ENCODE measurements around the gene HDHD2.

Gene HDHD2

GRCh38 chr18:47062471-47062870 is 87.8 kb downstream of the HDHD2 start:
- no peaks in the 10 kb centered on the region for H3K4me1 Mint-ChIP-seq (ENCODE audit: low read depth)
- H3K27ac Mint-ChIP-seq: no peak overlapping the region

More at GRCh38 chr18:47062471-47062870, 87.8 kb downstream of the HDHD2 start:
- H3K36me3 Mint-ChIP-seq (ENCODE audit: low read depth): no peaks in the 10 kb centered on the region
- peaks cover 4% of the 10 kb centered on the region for H3K27me3 Mint-ChIP-seq (ENCODE audit: low read depth)
- no peaks in the 10 kb centered on the region for H3K9me3 Mint-ChIP-seq
- H3K4me3 Mint-ChIP-seq: no peak overlapping the region
